HepG2 (cell line): Measurements from ENCODE around the gene CLEC14A. TPM values are rescaled to one million over a fixed set of nuclear protein-coding genes. Genes with fewer than 3 reads are reported as not detected.

Source experiments
- ATAC-seq: fragments of 200-7000 bp; cut with Tn5 transposase; 3 replicates; pipeline ENCODE4 v1.9.1; 2020; ENCODE audit warnings: mild to moderate bottlenecking, moderate library complexity
- BruUV-seq: library from RNA; stranded (reverse); fragments of 400-500 nt; replicated peaks from 2 replicates; lab custom pipeline; 2021; lab: Mats Ljungman, UMichigan
- CTCF ChIA-PET: fragments of 300-600 bp; formaldehyde crosslinking; extraction: SDS; loops from one replicate; lab custom pipeline; 2021; ENCODE audit warnings: low total read pairs, inconsistent platforms, low intra/inter-chr PET ratio; lab: Yijun Ruan, JAX
- POLR2A ChIA-PET: fragments of 350-600 bp; sonication (Branson Sonifier 250); formaldehyde crosslinking; loops from one replicate; lab custom pipeline; 2020; ENCODE audit warnings: antibody characterized with exemption, inconsistent platforms; lab: Yijun Ruan, JAX
- DNase-seq: peaks from one replicate; pipeline ENCODE4 v3.0.0-alpha.2; 2015; ENCODE audit warnings: low spot score
- FAIRE-seq: peaks from 3 replicates; lab custom pipeline; 2011; peaks lifted over from hg19 to GRCh38; lab: Jason Lieb, UNC
- H2AFZ ChIP-seq: one replicate; pipeline ENCODE4 v1.6.1; 2011; ENCODE audit warnings: low read length, inconsistent platforms
- H3K27ac ChIP-seq: fragments of 300-600 bp; 3 replicates; pipeline ENCODE4 v1.8.0; 2011; ENCODE audit warnings: mixed run types, mild to moderate bottlenecking, mixed read lengths, low read length, inconsistent platforms; ENCODE audit not compliant: insufficient read depth; ENCODE audit errors: extremely low read length
- H3K27me3 ChIP-seq, 2 experiments: fragments of 200-600 bp in 1 of 2; 2 replicates in 1 of 2; 3 replicates in 1 of 2; pipeline versions ENCODE4 v1.6.0 to v1.8.0; 2011; ENCODE audit warnings: low read length in 2 of 2, mild to moderate bottlenecking in 2 of 2, moderate library complexity in 2 of 2, inconsistent platforms in 1 of 2; ENCODE audit not compliant: insufficient read depth in 2 of 2, control insufficient read depth in 1 of 2
- H3K36me3 ChIP-seq, 2 experiments: fragments of 200-600 bp in 1 of 2; replicated peaks in 1 of 2; 2 replicates in 1 of 2; 3 replicates in 1 of 2; pipeline versions ENCODE4 v1.5.1 to v1.8.0; 2011; ENCODE audit warnings: low read length in 2 of 2, inconsistent platforms in 1 of 2; ENCODE audit not compliant: insufficient read depth in 2 of 2, control insufficient read depth in 1 of 2
- H3K4me1 ChIP-seq: 2 replicates; pipeline ENCODE4 v1.5.1; 2012; ENCODE audit warnings: low read length, inconsistent platforms; ENCODE audit not compliant: insufficient read depth
- H3K4me2 ChIP-seq: 2 replicates; pipeline ENCODE4 v1.6.0; 2011; ENCODE audit warnings: low read depth, low read length, inconsistent platforms
- H3K4me3 ChIP-seq, 3 experiments: fragments of 200-600 bp in 1 of 3; sonication (generic), shearing (Covaris generic) in 1 of 3; replicated peaks in 1 of 3; 2 replicates each; pipeline ENCODE4 v1.5.1; 2011 to 2016; ENCODE audit warnings: low read length in 3 of 3, inconsistent platforms in 2 of 3, low read depth in 2 of 3, mild to moderate bottlenecking in 2 of 3, control low read depth in 1 of 3, mixed read lengths in 1 of 3; ENCODE audit not compliant: insufficient read depth in 1 of 3
- H3K79me2 ChIP-seq: one replicate; pipeline ENCODE4 v1.6.1; 2011; ENCODE audit warnings: low read length, inconsistent platforms; ENCODE audit not compliant: insufficient read depth
- H3K9ac ChIP-seq: 2 replicates; pipeline ENCODE4 v1.6.0; 2011; ENCODE audit warnings: mild to moderate bottlenecking, low read depth, low read length, inconsistent platforms; ENCODE audit not compliant: insufficient read depth
- H3K9me3 ChIP-seq: 2 replicates; pipeline ENCODE4 v1.5.1; 2012; ENCODE audit warnings: mild to moderate bottlenecking, low read length
- H4K20me1 ChIP-seq: 2 replicates; pipeline ENCODE4 v1.6.0; 2011; ENCODE audit warnings: inconsistent platforms, mild to moderate bottlenecking, low read length, moderate library complexity; ENCODE audit not compliant: insufficient read depth
- AGO1 ChIP-seq: fragments of 200-400 bp; formaldehyde crosslinking; IDR thresholded peaks from 2 replicates; pipeline ENCODE4 v1.6.1; 2017; ENCODE audit warnings: mild to moderate bottlenecking, low read depth, low read length, moderate library complexity; ENCODE audit not compliant: poor library complexity, severe bottlenecking
- ARID2 ChIP-seq: sonication (generic); formaldehyde crosslinking; IDR thresholded peaks from 2 replicates; pipeline ENCODE4 v1.8.1; 2022; ENCODE audit warnings: mild to moderate bottlenecking, missing genetic modification reagents, borderline replicate concordance
- TOE1 ChIP-seq: sonication (generic); formaldehyde crosslinking; IDR thresholded peaks from 2 replicates; pipeline ENCODE4 v1.4.0; 2020; ENCODE audit warnings: mild to moderate bottlenecking, missing genetic modification reagents
- ZNF282 ChIP-seq: fragments of 450-650 bp; IDR thresholded peaks from 2 replicates; pipeline ENCODE4 v1.6.1; 2018; ENCODE audit not compliant: partially characterized antibody
- ZSCAN29 ChIP-seq: sonication (generic); formaldehyde crosslinking; conservative IDR thresholded peaks from 2 replicates; pipeline ENCODE4 v1.4.0; 2020; ENCODE audit warnings: mild to moderate bottlenecking, missing genetic modification reagents
- ZSCAN30 ChIP-seq: sonication (generic); formaldehyde crosslinking; IDR thresholded peaks from 2 replicates; pipeline ENCODE4 v1.5.0; 2020; ENCODE audit warnings: mild to moderate bottlenecking, missing genetic modification reagents
- WGBS: methylation state at CpG from one replicate; pipeline ENCODE4 v1.1.6; 2017; ENCODE audit warnings: low lambda C conversion rate; 5-methylcytosine and 5-hydroxymethylcytosine counted together
- in situ Hi-C: cut with HindIII; loops from 2 replicates; pipeline ENCODE4 v1.10.0; 2017; ENCODE audit warnings: low pct_unique_long_range_greater_than_20kb; ENCODE audit not compliant: extremely low pct_ligation_motif_present
- intact Hi-C: fragments of 100-400 bp; cut with micrococcal nuclease; formaldehyde crosslinking; loops from one replicate; pipeline ENCODE4 v1.10.0; 2022; ENCODE audit not compliant: unreplicated experiment
- polyA plus RNA-seq, 8 experiments: library from polyadenylated mRNA; depleted of rRNA in 3 of 8; stranded (reverse) in 7 of 8; unstranded in 1 of 8; fragments of >200 nt; fragmentation: Illumina TruSeq in 4 of 8; extraction: Trizol in 4 of 8; gene quantifications; 2 replicates each; pipeline versions ENCODE4 v1.2.1 to v1.2.3, GENCODE V29; 2011 to 2016; ENCODE audit warnings: low read depth in 4 of 8, missing spikeins in 1 of 8, mixed read lengths in 1 of 8; ENCODE audit not compliant: insufficient read depth in 1 of 8
- total RNA-seq, 5 experiments: library from RNA; depleted of rRNA; stranded (reverse); fragments of >200 nt; fragmentation: Illumina TruSeq; extraction: Trizol; gene quantifications; 2 replicates each; pipeline ENCODE4 v1.2.3, GENCODE V29; 2016; ENCODE audit warnings: low read depth in 1 of 5
- TF ChIP-seq, protein P1 (sequence below): sonication (generic); formaldehyde crosslinking; IDR thresholded peaks from 2 replicates; pipeline ENCODE4 v1.9.0; 2021; ENCODE audit warnings: missing genetic modification reagents, borderline replicate concordance
- TF ChIP-seq, protein P2 (sequence below): IDR thresholded peaks from 2 replicates; pipeline ENCODE4 v1.6.1; 2016; ENCODE audit warnings: mild to moderate bottlenecking, missing biosample characterization, missing genetic modification reagents

The CLEC14A gene
- total and polyA plus RNA-seq, 2 of the 13 experiments (the other 11 are each of a cell fraction or from before 2014, with no cell fraction given) = not detected

DNA sequence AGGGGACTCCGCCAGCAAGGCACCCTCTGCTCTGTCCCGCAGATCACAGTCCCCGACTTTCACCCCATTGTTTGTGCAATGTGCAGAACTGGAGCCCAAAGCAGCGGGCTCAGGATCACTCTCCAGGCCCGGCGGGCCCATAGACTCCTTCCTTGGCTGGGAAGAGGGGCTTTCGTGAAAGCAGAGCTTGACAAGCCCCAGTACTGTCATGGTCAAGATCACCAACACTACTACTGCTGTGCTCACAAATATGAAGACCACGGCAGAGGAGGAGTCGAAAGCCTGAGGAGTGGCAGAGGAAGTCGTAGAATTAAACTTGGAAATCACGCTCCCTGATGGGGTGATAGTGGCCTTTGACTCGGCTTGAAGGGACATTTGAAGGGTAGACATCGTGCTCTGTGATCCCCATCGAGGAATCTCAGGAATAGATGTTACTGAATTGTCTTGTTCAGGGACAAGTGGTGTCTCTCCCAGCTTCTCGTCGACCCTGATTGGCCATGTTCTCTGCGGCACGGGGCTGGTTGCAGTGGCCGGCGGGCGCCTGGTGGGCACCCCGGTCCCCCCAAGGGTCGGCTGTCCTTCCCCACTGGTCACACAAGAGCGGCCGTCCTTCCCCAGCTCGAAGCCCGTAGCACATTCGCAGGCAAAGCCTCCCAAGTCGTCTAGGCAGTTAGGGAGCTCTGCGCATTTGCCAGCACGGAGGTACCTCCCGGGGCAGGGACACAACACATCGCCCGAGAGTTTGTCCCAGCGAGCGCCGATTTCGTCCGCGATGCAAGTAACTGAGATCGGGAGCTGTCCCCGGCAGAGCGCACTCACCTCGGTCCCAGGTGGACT lies 1.1 kb downstream of the CLEC14A start:
- intact Hi-C loops (no loop called here), in situ Hi-C loops (no loop called here)
- FAIRE-seq (no peak), ATAC-seq (peak; percentile 31), DNase-seq (no peak)
- POLR2A ChIA-PET = no interaction called here
- Histone ChIP-seq H3K27ac (no peak overlapping the region), H3K4me2 (no peak overlapping the region), H3K4me1 (no peaks in the 10 kb centered on the region), H3K9ac (no peak overlapping the region), H3K36me3 (no peaks in the 10 kb centered on the region), H3K79me2 (no peaks in the 10 kb centered on the region), H4K20me1 (no peaks in the 10 kb centered on the region), H2AFZ (no peak overlapping the region), H3K9me3 (no peaks in the 10 kb centered on the region), H3K4me3 (no peak overlapping the region), H3K27me3 (no peaks in the 10 kb centered on the region)
- TF ChIP-seq AGO1 (peak; percentile 38), ARID2 (CRISPR knock-in tag) (no peak)
- CTCF ChIA-PET = no interaction called here
- 54% methylated on average over 44 of the region's 44 CpGs for WGBS
- BruUV-seq = no TSS peak

DNA sequence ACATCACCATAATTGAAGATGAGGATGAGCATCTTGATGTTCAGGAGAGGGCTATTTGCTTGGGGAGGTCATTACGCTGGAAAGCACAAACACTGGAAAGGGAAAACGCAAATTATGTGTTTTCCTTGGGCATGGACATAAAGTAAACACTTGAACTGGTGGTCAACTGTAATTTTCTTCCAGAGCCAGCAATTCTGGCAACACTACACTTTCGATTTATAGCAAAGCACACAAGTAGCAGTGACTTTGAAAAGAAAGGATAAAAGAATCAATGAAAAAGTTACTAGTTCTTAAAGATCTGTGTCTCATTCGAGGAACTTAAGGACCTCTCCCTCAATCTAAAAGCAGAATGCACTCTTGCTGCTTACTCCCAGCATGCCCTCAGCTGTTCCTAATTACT lies 2.2 kb downstream of the CLEC14A start:
- H3K4me2 ChIP-seq = no peak overlapping the region
- CTCF ChIA-PET = no interaction called here
- no TSS peak for BruUV-seq
- DNase-seq = no peak
- intact Hi-C loops = no loop called here
- H3K27me3 ChIP-seq = no peaks in the 10 kb centered on the region
- no peaks in the 10 kb centered on the region for H3K36me3 ChIP-seq
- H3K9ac ChIP-seq = no peak overlapping the region
- no peak overlapping the region for H3K27ac ChIP-seq
- ATAC-seq = no peak
- in situ Hi-C loops = no loop called here
- H3K4me1 ChIP-seq = no peaks in the 10 kb centered on the region
- H3K9me3 ChIP-seq = no peaks in the 10 kb centered on the region
- no peak overlapping the region for H3K4me3 ChIP-seq
- no peaks in the 10 kb centered on the region for H4K20me1 ChIP-seq
- POLR2A ChIA-PET = no interaction called here
- FAIRE-seq = no peak
- TF ChIP-seq ZSCAN30 (CRISPR knock-in tag) = no peak
- TF ChIP-seq, protein P1, sequence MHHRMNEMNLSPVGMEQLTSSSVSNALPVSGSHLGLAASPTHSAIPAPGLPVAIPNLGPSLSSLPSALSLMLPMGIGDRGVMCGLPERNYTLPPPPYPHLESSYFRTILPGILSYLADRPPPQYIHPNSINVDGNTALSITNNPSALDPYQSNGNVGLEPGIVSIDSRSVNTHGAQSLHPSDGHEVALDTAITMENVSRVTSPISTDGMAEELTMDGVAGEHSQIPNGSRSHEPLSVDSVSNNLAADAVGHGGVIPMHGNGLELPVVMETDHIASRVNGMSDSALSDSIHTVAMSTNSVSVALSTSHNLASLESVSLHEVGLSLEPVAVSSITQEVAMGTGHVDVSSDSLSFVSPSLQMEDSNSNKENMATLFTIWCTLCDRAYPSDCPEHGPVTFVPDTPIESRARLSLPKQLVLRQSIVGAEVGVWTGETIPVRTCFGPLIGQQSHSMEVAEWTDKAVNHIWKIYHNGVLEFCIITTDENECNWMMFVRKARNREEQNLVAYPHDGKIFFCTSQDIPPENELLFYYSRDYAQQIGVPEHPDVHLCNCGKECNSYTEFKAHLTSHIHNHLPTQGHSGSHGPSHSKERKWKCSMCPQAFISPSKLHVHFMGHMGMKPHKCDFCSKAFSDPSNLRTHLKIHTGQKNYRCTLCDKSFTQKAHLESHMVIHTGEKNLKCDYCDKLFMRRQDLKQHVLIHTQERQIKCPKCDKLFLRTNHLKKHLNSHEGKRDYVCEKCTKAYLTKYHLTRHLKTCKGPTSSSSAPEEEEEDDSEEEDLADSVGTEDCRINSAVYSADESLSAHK (CRISPR knock-in tag) = no peak
- no peak for TF ChIP-seq TOE1
- no peak for TF ChIP-seq ZSCAN29
- TF ChIP-seq, protein P2, sequence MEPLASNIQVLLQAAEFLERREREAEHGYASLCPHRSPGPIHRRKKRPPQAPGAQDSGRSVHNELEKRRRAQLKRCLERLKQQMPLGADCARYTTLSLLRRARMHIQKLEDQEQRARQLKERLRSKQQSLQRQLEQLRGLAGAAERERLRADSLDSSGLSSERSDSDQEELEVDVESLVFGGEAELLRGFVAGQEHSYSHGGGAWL = no peak
- TF ChIP-seq ZNF282 = no peak
- 2% methylated on average over 4 of the region's 4 CpGs for WGBS
- H3K79me2 ChIP-seq = no peaks in the 10 kb centered on the region
- H2AFZ ChIP-seq = no peak overlapping the region
